Transverse colon (tissue), 4 donors: ENCODE results near the gene EPHA4. TPM values are rescaled to one million over a fixed set of nuclear protein-coding genes. Genes with fewer than 3 reads are reported as not detected.

ENCODE experiments used
- DNase-seq: peaks from one replicate; pipeline ENCODE4 v3.0.0-alpha.2; 2019
- H3K27ac ChIP-seq, 4 donors: fragments of 200-600 bp; sonication (generic); 2 replicates each; pipeline ENCODE4 v1.5.1; 2016 to 2018; ENCODE audit warnings: inconsistent platforms in 4 of 4
- H3K27me3 ChIP-seq: fragments of 200-600 bp; sonication (generic); 2 replicates; pipeline ENCODE4 v1.5.1; 2017; ENCODE audit warnings: inconsistent platforms
- H3K36me3 ChIP-seq, 4 donors: fragments of 200-600 bp; sonication (generic); 2 replicates each; pipeline ENCODE4 v1.5.1; 2017 to 2019; ENCODE audit warnings: inconsistent platforms in 4 of 4
- H3K4me1 ChIP-seq, 4 donors: fragments of 200-600 bp; sonication (generic); 2 replicates each; pipeline ENCODE4 v1.5.1; 2017 to 2020; ENCODE audit warnings: inconsistent platforms in 4 of 4
- H3K4me3 ChIP-seq, 4 donors: fragments of 200-600 bp; sonication (generic); 1 replicate in 1 of 4; 2 replicates in 3 of 4; pipeline versions ENCODE4 v1.5.1 to v1.6.1; 2017 to 2019; ENCODE audit warnings: inconsistent platforms in 4 of 4
- H3K9me3 ChIP-seq, 2 donors: fragments of 200-600 bp; sonication (generic); 2 replicates each; pipeline ENCODE4 v1.5.1; 2017 to 2019; ENCODE audit warnings: inconsistent platforms in 2 of 2
- EP300 ChIP-seq: sonication (generic); formaldehyde crosslinking; IDR thresholded peaks from one replicate; pipeline ENCODE4 v1.6.1; 2017; ENCODE audit warnings: antibody characterized with exemption, low read depth
- POLR2A ChIP-seq: fragments of 450-650 bp; IDR thresholded peaks from one replicate; pipeline ENCODE4 v1.6.1; 2016; ENCODE audit warnings: antibody characterized with exemption, mild to moderate bottlenecking, moderate library complexity
- POLR2AphosphoS5 ChIP-seq, 3 donors: sonication (generic); formaldehyde crosslinking; IDR thresholded peaks; one replicate each; pipeline ENCODE4 v1.6.1; 2016; ENCODE audit warnings: antibody characterized with exemption in 3 of 3
- WGBS, 2 donors: methylation state at CpG; one replicate each; pipeline ENCODE4 v1.1.5; 2018; ENCODE audit warnings: low coverage in 1 of 2; 5-methylcytosine and 5-hydroxymethylcytosine counted together
- in situ Hi-C, 4 donors: fragments of 200-750 bp; cut with MboI; loops; one replicate each; pipeline versions ENCODE4 v1.15.0 to v1.15.1; 2017; ENCODE audit warnings: low sequenced_read_pairs in 3 of 4, low pct_ligation_motif_present in 1 of 4, low pct_unique_long_range_greater_than_20kb in 1 of 4
- intact Hi-C: fragments of 100-400 bp; cut with DNase I; formaldehyde crosslinking; loops from one replicate; pipeline ENCODE4 v1.15.1; 2023; ENCODE audit warnings: low total_unique reads
- total RNA-seq, 4 donors: library from RNA; depleted of rRNA; stranded (reverse); fragments of >200 nt; gene quantifications; one replicate each; pipeline ENCODE4 v1.1.0, GENCODE V29; 2016
- TF ChIP-seq, protein P1 (sequence below), 5 experiments: fragments of 200-600 bp in 3 of 5; fragments of 450-650 bp in 2 of 5; sonication (generic) in 3 of 5; IDR thresholded peaks; 1 replicate in 2 of 5; 2 replicates in 3 of 5; pipeline ENCODE4 v1.5.1; 2016 to 2017; ENCODE audit warnings: antibody characterized with exemption in 5 of 5, inconsistent platforms in 3 of 5, mild to moderate bottlenecking in 2 of 5, moderate library complexity in 1 of 5

Gene EPHA4
- total RNA-seq, 4 donors from 2014 or later: 1.5 to 21.0 (median 13.8) TPM

DNA sequence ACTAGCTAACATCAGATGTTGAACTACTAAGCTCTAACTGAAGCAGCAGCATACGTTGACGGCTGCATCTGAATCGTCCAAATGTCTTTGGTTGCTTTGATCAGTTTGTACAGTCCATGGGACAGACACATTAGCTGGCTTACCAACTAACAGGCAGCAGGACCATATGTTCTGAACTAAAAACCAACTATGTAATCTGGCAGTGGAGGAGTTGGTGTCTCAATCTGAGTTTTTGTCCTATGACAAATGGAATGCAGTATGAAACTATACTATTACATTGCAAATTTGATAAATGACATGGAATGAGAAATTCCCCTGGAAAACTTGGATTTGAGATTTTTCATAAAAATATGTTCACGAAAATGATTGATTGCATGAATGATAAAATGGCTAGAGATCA is 79.5 kb downstream of the EPHA4 start:
- no peak for TF ChIP-seq POLR2A
- TF ChIP-seq EP300: no peak
- TF ChIP-seq, protein P1, sequence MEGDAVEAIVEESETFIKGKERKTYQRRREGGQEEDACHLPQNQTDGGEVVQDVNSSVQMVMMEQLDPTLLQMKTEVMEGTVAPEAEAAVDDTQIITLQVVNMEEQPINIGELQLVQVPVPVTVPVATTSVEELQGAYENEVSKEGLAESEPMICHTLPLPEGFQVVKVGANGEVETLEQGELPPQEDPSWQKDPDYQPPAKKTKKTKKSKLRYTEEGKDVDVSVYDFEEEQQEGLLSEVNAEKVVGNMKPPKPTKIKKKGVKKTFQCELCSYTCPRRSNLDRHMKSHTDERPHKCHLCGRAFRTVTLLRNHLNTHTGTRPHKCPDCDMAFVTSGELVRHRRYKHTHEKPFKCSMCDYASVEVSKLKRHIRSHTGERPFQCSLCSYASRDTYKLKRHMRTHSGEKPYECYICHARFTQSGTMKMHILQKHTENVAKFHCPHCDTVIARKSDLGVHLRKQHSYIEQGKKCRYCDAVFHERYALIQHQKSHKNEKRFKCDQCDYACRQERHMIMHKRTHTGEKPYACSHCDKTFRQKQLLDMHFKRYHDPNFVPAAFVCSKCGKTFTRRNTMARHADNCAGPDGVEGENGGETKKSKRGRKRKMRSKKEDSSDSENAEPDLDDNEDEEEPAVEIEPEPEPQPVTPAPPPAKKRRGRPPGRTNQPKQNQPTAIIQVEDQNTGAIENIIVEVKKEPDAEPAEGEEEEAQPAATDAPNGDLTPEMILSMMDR (IDR thresholded peaks at IDR 0.05): no peak
- TF ChIP-seq POLR2AphosphoS5 (IDR thresholded peaks at IDR 0.05): no peak
- Histone ChIP-seq H3K9me3 (no peaks in the 10 kb centered on the region), H3K27me3 (no peaks in the 10 kb centered on the region), H3K36me3 (no peaks in the 10 kb centered on the region), H3K4me1 (peaks cover 5 to 20% (median 10%) of the 10 kb centered on the region in 4 donors), H3K27ac (no peak overlapping the region), H3K4me3 (no peak overlapping the region)
- intact Hi-C loops: no loop called here
- no peak for DNase-seq
- WGBS, 2 donors: 92 to 94% methylated on average over 4 of the region's 4 CpGs
- in situ Hi-C loops: no loop called here

- Histone ChIP-seq H3K36me3 (no peaks in the 10 kb centered on the region), H3K27me3 (no peaks in the 10 kb centered on the region), H3K9me3 (no peaks in the 10 kb centered on the region), H3K4me3 (no peak overlapping the region), H3K4me1 (peaks cover 5 to 28% (median 12%) of the 10 kb centered on the region in 4 donors), H3K27ac (peak overlapping the region in 1 of 4 donors; percentile 33)
- DNase-seq: no peak
- in situ Hi-C loops: no loop called here
- TF ChIP-seq, protein P1 (IDR thresholded peaks at IDR 0.05): no peak
- TF ChIP-seq EP300 (no peak), POLR2A (no peak), POLR2AphosphoS5 (IDR thresholded peaks at IDR 0.05) (no peak)
- 43 to 44% methylated on average over 3 of the region's 3 CpGs for WGBS, 2 donors
- intact Hi-C loops: no loop called here
Measured at GRCh38 chr2:221490506-221491060, 81.5 kb downstream of the EPHA4 start.

DNA sequence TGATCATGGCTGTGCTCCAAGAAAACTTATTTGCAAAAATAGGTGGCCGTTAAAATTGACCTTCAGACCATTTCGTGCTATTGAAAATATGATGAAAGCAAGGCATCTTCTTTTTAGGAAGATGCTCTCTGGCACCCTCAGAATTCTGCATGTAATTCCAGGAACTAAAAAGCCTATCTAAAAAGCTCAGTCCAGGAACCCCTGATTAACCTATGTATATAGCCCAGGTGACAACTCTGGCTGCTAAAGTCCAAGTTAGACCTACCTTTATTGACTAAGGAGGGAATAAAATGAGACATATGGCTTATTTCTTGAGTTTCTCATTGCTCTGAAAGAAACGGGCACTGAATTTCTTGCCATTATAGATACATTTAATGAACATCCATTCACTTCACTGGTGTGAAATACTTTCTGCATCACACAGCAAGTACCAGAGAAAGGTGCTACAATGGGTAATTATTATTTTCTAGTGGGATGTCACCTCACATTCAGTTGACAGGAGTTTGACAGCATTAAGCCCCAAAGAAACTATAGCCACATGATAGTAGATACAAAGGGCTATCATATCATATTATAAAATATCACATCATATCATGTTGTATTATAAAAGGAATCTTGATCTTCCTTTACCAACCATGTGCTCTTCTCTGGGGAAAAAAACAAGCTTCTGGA is 83.8 kb downstream of the EPHA4 start:
- Histone ChIP-seq H3K9me3 (no peaks in the 10 kb centered on the region), H3K4me1 (peaks cover 5 to 28% (median 12%) of the 10 kb centered on the region in 4 donors), H3K27me3 (no peaks in the 10 kb centered on the region), H3K4me3 (no peak overlapping the region), H3K36me3 (no peaks in the 10 kb centered on the region), H3K27ac (peak overlapping the region; percentile 23 to 53 (median 44))
- TF ChIP-seq, protein P1 (IDR thresholded peaks at IDR 0.05): no peak
- no peak for TF ChIP-seq POLR2A
- TF ChIP-seq POLR2AphosphoS5 (IDR thresholded peaks at IDR 0.05): no peak
- TF ChIP-seq EP300: no peak
- in situ Hi-C loops: no loop called here
- WGBS, 2 donors: 44 to 53% methylated on average over 3 of the region's 3 CpGs
- intact Hi-C loops: no loop called here
- DNase-seq: peak; percentile 14

- TF ChIP-seq POLR2AphosphoS5 (IDR thresholded peaks at IDR 0.05) (no peak), EP300 (no peak), POLR2A (no peak)
- TF ChIP-seq, protein P1 (IDR thresholded peaks at IDR 0.05): no peak
- DNase-seq: no peak
- 92 to 100% methylated on average over 2 to 4 of the region's 4 CpGs for WGBS, 2 donors
- peaks cover 5 to 27% (median 12%) of the 10 kb centered on the region in 4 donors for H3K4me1 ChIP-seq
- in situ Hi-C loops: no loop called here
- intact Hi-C loops: no loop called here
- no peaks in the 10 kb centered on the region for H3K27me3 ChIP-seq
- no peaks in the 10 kb centered on the region for H3K36me3 ChIP-seq
- H3K9me3 ChIP-seq: no peaks in the 10 kb centered on the region
- no peak overlapping the region for H3K27ac ChIP-seq
- no peak overlapping the region for H3K4me3 ChIP-seq
Measured at GRCh38 chr2:221486106-221486505, 86.0 kb downstream of the EPHA4 start.
